ENCODE data around the gene CFAP20DC. TPM values are rescaled to one million over a fixed set of nuclear protein-coding genes. Genes with fewer than 3 reads are reported as not detected.

The CFAP20DC gene
- total and polyA plus RNA-seq, 2 of the 8 experiments (the other 6 are each of a cell fraction or from before 2014, with no cell fraction given), result 2.2 to 2.8 TPM

DNA sequence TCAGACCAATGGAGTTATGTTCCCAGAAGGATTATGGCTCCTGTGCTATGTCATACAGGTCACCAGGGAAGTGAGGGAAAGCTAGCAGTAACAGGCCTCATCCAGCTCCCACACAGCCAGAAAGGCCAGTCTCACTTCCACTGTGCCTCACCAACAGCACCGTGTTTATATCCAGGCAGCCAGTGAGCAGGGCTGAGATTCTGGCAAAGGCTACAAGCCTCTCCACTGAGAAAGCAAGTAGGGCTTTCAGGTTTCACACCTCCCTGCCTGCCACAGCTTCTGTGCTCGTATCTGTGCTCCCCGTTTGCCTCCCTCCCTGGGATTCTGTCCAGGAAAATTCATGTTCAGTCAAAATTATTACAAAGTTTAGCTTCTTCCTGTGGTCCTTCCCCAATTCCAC lies 14.9 kb upstream of the CFAP20DC start (continued):
- no peak for TF ChIP-seq PHF8 (conservative IDR thresholded peaks at IDR 0.05; ENCODE audit: low read depth, low read length)
- TF ChIP-seq, protein P1, sequence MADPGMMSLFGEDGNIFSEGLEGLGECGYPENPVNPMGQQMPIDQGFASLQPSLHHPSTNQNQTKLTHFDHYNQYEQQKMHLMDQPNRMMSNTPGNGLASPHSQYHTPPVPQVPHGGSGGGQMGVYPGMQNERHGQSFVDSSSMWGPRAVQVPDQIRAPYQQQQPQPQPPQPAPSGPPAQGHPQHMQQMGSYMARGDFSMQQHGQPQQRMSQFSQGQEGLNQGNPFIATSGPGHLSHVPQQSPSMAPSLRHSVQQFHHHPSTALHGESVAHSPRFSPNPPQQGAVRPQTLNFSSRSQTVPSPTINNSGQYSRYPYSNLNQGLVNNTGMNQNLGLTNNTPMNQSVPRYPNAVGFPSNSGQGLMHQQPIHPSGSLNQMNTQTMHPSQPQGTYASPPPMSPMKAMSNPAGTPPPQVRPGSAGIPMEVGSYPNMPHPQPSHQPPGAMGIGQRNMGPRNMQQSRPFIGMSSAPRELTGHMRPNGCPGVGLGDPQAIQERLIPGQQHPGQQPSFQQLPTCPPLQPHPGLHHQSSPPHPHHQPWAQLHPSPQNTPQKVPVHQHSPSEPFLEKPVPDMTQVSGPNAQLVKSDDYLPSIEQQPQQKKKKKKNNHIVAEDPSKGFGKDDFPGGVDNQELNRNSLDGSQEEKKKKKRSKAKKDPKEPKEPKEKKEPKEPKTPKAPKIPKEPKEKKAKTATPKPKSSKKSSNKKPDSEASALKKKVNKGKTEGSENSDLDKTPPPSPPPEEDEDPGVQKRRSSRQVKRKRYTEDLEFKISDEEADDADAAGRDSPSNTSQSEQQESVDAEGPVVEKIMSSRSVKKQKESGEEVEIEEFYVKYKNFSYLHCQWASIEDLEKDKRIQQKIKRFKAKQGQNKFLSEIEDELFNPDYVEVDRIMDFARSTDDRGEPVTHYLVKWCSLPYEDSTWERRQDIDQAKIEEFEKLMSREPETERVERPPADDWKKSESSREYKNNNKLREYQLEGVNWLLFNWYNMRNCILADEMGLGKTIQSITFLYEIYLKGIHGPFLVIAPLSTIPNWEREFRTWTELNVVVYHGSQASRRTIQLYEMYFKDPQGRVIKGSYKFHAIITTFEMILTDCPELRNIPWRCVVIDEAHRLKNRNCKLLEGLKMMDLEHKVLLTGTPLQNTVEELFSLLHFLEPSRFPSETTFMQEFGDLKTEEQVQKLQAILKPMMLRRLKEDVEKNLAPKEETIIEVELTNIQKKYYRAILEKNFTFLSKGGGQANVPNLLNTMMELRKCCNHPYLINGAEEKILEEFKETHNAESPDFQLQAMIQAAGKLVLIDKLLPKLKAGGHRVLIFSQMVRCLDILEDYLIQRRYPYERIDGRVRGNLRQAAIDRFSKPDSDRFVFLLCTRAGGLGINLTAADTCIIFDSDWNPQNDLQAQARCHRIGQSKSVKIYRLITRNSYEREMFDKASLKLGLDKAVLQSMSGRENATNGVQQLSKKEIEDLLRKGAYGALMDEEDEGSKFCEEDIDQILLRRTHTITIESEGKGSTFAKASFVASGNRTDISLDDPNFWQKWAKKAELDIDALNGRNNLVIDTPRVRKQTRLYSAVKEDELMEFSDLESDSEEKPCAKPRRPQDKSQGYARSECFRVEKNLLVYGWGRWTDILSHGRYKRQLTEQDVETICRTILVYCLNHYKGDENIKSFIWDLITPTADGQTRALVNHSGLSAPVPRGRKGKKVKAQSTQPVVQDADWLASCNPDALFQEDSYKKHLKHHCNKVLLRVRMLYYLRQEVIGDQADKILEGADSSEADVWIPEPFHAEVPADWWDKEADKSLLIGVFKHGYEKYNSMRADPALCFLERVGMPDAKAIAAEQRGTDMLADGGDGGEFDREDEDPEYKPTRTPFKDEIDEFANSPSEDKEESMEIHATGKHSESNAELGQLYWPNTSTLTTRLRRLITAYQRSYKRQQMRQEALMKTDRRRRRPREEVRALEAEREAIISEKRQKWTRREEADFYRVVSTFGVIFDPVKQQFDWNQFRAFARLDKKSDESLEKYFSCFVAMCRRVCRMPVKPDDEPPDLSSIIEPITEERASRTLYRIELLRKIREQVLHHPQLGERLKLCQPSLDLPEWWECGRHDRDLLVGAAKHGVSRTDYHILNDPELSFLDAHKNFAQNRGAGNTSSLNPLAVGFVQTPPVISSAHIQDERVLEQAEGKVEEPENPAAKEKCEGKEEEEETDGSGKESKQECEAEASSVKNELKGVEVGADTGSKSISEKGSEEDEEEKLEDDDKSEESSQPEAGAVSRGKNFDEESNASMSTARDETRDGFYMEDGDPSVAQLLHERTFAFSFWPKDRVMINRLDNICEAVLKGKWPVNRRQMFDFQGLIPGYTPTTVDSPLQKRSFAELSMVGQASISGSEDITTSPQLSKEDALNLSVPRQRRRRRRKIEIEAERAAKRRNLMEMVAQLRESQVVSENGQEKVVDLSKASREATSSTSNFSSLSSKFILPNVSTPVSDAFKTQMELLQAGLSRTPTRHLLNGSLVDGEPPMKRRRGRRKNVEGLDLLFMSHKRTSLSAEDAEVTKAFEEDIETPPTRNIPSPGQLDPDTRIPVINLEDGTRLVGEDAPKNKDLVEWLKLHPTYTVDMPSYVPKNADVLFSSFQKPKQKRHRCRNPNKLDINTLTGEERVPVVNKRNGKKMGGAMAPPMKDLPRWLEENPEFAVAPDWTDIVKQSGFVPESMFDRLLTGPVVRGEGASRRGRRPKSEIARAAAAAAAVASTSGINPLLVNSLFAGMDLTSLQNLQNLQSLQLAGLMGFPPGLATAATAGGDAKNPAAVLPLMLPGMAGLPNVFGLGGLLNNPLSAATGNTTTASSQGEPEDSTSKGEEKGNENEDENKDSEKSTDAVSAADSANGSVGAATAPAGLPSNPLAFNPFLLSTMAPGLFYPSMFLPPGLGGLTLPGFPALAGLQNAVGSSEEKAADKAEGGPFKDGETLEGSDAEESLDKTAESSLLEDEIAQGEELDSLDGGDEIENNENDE (IDR thresholded peaks at IDR 0.05; ENCODE audit: insufficient replicate concordance, low read length), result no peak
- TF ChIP-seq HDAC2 (IDR thresholded peaks at IDR 0.05; ENCODE audit: borderline replicate concordance in 1 of 2, low read depth in 2 of 2, low read length in 2 of 2), result no peak

Measured in H1 (cell line).